GM19467 (cell line): Measurements from ENCODE around the gene OCIAD2.
"Not testable (repeated sequence)": the region's sequence is repeated elsewhere in the genome, so short reads cannot be mapped to it uniquely, and the experiment has no call there.

Source experiments
- ATAC-seq: cut with Tn5 transposase; IDR thresholded peaks from one replicate; pipeline ENCODE4 v1.9.1; 2021; ENCODE audit warnings: mild to moderate bottlenecking, moderate library complexity; ENCODE audit not compliant: unreplicated experiment

Gene OCIAD2

DNA sequence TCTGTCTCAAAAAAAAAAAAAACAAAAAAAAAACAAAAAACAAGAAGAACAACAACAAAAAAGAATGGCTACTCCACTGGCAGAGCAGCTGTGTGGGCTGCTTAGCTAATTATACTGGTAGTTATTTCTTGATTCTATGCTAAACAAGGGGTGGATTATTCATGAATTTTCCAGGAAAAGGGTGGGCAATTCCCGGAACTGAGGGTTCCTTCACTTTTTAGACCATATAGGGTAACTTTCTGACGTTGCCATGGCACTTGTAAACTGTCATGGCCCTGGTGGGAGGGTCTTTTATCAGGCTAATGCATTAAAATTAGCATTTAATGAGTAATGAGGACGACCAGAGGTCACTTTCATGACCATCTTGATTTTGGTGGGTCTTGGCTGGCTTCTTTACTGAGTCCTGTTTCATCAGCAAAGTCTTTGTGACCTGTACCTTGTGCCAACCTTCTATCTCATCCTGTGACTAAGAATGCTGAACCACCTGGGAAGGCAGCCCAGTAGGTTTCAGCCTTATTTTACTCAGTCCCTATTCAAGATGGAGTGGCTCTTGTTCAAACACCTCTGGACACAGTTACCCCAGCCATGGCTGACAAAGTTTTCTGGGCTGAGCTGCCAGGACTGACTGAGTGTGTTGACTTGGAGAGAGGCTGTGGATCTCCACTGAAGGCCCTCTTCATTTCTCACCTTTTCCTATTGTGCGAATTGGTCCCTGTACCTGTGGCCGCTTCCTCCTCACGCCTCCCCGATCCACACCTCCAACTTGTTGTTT is 1.3 kb upstream of the OCIAD2 start:
- no peak for ATAC-seq

DNA sequence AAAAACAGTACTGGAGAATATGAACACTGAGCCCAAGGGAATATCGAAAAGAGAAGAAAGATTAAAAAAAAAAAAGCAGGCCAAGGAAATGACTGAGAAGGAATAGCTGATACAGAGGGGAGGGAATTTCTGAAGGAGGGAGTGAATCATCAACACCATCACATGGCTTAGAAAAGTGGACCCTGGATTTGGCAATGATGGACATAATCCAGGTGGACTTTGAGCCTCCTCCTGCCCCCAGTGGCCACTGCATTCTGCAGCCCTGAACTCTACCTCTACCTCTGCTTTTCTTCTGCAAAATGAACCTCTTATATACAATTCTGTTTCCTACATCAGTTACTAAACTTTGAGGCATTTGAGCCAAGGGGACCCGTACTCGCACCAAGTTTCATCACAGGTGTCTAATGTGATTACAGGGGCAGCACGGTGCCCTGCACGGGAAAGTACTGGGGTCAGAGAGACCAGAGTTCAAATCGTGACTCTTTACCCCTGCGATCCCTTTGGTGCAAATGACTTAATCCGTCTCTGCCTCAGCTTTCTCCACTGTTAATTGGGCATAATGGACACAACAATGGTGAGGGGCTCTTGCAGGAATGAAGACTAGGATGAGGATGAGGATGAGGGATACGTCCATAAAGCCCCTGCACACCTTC is 1.1 kb downstream of the OCIAD2 start:
- ATAC-seq: no peak

DNA sequence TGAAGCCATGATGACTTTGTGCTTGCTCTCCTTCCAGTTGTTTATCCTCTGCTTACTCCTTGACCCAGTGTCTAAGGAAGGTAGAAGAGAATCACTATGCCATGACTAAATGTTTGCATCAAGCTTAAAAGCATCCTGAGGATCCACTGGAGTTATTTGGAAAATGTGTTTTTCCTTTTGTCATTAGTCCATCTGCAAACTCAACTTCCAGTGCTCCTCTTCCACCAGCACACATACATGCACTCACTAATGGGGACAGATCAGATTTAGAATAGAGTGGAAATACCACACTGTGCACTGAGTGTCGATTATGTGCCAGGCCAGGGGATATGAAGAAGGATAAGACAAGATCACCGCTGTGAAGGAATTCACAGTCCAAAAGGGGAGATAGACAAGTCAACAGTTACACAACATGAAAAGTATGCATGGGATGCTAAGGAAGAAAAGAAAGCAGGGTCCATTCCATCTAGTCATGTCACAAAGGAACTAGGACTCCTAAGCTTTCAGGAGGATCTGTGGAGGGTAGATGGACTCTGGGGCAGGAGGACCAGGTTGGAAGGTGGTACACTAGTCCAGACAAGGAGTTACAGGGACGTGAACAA is 1.9 kb downstream of the OCIAD2 start:
- ATAC-seq: no peak

DNA sequence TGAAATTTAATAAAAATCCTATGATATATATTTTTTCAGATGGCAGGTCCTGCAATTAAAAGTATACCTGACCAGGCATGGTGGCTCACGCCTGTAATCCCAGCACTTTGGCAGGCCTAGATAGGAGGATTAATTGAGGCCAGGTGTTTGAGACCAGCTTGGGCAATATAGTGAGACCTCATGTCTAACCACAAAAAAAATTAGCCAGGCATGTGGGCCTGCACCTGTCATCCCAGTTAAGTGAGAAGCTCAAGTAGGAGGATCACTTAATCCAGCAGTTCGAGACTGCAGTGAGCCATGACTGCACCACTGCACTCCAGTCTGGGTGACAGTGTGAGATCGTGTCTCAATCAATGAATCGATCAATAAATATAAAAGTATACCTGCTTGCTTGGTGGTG is 2.5 kb downstream of the OCIAD2 start:
- ATAC-seq: no peak

DNA sequence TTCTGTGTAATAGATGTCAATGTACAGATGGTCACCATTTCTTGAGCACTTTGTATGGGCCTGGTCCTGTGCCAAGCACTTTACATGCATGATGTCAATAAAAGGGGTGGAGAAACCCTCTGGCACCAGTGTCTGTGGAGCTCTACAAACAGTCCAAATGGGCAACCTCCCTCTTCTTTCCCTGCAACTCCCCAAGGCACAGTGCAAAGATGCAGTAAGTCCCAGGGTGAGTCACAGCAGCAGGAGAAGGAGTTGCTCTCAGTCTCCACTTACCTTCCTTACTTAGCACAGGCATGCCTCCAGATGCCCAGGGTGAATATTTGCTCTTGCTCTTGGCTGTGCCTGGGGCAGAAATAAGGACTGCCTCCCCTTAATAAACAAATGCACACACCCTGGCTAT is 4.3 kb downstream of the OCIAD2 start:
- ATAC-seq: no peak

DNA sequence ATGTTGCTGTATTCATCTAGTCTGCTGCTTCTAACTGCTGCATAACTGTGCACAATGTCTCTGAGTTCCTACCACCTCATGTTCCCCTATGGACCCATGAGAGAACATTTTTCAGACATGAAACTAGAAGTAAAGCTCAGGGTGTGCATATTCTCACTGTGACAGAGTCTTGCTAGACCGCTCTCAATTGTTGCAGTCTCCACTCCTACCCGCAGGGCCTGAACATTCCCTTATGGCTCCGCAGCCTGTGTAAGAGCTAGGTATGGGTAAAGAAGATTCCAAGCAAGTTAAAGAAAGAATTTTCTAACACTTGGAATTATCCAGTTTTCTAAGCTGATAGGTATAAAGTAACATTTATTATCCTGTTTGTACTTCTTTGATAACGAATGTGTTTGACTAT is 5.4 kb downstream of the OCIAD2 start:
- no peak for ATAC-seq

DNA sequence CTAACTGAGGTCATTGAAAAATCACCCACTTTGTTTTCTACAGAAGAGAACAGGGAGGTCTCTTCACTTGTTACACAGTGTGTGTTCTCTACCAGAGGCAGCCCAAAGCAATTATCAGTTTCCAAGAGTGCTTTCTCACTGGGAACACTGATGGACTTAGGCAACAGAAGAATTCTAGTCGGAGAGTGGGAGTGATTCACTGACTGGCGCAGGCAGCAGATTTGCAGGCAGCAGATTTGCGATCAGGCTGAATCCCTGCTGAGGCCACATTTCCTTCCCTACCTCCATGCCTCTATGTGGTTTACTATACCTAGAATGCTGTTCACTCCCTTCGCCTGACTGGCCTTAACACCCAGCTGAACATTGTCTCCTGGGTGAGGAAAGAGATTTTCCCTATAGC is 6.6 kb downstream of the OCIAD2 start:
- no peak for ATAC-seq

DNA sequence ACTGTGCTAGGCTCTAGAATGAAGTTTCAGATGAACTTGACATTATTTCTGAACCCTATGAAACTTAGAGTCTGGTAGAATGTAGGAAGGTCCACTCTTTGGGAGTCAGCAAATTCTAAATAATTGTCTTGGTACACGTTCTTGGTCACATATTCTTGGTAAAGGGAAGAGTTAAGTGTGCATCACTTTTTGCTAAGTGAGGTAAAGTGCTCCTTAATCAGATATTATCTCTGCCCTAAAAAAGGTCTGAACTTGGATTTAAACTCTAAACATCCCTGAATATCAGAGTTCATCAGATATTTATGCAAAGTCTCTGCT is 7.2 kb downstream of the OCIAD2 start:
- no peak for ATAC-seq

DNA sequence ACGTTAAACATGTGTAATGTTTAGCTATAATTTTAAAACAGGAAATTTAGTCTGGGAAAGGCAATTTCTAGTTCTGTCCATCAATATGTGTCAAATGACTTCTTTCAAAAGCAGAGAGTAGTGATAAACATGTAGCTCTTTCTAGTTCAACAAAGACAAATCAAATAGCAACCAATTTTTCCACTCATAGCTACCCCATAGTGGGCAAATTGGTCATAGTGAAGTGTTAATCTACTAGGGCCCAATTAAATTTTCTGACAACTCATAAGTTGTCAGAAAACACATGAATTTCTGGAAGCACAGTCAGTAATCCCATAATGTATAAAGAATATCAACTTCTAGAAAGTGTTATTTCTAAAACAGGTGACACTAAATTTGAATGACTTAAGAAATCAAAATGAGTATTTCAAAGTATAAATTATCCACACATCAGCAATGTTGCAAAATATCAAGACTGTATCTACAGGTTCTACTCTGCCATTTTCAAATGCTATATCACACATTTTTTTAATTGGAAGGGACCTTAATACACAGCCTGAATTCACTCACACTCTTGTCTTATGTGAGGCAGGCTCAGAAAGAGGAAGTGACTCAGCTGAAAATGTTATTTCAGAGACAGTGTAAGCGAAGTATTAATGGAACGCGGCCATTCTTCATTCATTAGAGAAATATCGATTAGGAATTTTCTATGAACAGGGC is 7.7 kb downstream of the OCIAD2 start:
- ATAC-seq: no peak

DNA sequence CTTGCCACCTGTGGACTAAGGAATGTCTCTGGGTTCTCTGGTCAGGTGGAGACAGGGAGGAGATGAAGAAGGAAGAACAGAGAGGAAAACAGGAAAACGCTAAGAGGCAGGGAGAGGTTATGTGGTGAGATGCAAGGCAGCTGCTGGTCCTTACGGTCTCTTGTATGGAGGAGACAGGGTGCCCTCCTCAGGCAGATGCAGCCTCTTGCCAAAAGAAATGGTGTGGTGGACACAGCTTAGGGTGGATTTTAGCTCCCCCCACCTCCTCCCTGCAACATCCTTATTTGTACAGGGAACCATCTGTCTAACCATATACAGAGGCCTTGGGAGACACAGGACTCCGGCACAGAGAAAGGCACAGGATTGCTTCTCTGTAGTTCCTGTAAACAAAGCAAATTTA is 9.7 kb downstream of the OCIAD2 start:
- no peak for ATAC-seq

DNA sequence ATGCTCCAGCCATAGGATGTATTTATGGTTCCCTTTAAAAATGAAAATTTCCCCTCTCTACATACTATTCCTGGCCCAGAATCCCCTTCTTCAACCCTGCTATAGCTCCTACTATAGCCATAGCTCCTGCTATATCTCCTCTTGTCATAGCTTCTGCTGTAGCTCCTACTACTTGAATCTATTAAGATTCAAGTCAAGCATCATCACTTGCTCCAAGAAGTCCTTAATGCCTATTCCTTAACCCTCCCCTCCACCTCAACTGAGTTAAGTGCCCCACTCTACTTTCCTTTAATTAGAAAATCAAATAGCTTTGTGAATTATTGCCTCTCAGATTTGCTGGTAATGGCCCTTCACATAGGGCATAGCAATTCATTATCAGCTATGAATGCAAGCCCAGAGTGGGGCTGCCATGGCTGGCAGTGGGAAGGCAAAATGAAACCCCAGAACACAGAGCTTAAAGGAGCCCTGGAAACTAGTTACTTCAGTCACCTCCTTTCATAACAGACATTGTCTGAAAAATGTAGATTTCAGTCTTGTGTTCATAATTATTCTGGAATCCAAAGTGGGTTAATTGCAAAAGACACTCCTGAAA is 15.4 kb downstream of the OCIAD2 start:
- ATAC-seq: no peak

DNA sequence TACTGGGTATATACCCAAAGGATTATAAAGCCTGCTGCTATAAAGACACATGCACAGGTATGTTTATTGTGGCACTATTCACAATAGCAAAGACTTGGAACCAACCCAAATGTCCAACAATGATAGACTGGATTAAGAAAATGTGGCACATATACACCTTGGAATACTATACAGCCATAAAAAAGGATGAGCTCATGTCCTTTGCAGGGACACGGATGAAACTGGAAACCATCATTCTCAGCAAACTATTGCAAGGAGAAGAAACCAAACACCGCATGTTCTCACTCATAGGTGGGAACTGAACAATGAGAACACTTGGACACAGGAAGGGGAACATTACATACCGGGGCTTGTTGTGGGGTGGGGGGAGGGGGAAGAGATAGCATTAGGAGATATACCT is 16.8 kb downstream of the OCIAD2 start:
- ATAC-seq: not testable (repeated sequence)

DNA sequence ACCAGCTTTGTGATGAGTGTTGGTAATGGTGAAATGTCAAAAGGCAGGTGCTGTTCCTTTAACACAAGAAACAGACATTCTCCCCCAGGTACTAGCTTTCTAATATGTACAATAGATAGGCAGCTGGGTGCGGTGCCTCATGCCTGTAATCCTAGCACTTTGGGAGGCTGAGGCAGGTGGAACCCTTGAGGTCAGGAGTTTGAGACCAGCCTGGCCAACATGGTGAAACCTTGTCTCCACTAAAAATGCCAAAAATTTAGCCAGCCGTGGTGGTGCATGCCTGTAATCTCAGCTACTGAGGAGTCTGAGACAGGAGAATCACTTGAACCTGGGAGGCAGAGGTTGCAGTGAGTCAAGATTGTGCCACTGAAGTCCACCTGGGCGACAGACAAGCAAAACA is 24.9 kb downstream of the OCIAD2 start:
- not testable (repeated sequence) for ATAC-seq

DNA sequence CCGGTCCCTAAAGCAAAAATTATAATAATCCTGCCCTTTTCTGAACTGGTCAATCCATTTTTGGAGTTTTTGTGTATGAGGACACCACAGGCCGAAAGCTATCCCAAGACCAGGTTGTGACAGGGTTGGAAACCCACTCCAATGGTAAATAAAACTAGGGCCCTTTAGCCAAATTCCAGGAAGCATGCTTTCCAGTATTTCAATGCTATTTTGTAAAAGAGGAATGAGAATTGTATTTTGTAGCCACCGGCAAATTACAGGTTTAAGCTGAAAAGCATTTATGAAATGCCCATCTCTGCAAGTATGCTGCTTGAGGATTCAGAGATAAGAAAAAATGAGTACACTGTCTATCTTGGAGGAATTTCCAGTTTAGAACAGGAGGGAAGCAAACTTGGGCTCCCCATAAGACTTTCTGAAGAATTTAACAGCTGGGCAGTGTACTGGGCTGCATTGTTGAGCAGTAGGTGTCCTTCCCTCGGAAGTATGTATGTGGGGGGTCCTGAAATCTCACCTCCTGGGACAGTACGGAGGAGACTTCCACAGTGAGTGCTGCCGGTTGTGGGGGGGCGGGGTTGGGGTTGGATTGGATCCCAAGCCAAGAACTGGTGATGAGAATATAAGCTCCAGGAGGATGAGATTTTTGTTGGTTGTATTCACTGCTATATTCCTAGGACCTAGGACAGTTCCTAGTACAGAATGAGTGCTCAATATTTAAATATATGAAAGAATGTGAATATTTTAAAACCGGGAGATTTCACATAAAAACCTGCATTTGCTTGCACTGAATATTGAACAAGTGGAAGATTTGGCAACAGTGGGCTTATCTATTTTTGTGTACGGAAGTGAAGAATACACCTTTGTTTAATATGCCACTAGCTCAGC is 26.8 kb downstream of the OCIAD2 start:
- ATAC-seq: no peak

DNA sequence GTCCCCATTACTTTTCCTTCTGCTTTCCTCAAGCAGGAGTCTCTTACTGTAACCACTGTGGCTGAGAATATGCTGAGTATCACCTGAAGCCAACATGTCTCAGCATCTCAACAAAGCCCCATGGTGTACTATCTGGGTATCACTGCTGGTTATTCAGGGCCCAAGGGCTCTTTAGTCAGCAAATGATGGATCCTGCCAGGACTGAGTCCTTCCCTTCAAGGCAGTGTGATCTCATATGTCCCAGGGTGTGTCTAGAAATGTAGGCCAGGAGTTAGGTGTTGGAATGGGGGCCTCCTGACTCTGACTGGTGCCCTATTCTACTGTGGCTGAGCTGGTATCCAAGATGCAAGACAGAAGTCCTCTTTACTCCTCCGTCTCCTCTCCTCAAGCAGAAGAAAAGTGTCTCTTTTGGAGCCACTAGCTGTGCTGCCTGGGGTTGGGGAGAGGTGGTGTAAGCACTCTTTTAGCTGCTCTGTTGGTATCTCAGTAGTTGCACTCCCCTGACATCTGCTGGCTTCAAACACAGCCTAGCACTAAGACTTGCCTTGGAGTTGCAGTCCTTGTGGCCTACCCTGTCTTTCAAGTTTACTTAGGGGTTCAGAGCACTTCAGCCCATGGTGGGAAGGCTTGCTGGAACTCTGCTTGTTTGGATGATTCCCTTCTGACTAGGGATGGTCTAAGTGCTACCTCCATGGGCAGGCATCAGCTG is 28.6 kb downstream of the OCIAD2 start:
- no peak for ATAC-seq

DNA sequence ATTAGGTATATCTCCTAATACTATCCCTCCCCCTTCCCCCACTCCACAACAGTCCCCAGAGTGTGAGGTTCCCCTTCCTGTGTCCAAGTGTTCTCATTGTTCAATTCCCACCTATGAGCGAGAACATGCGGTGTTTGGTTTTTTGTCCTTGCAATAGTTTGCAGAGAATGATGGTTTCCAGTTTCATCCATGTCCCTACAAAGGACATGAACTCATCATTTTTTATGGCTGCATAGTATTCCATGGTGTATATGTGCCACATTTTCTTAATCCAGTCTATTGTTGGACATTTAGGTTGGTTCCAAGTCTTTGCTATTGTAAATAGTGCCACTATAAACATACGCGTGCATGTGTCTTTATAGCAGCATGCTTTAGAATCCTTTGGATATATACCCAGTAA is 41.9 kb downstream of the OCIAD2 start:
- not testable (repeated sequence) for ATAC-seq

DNA sequence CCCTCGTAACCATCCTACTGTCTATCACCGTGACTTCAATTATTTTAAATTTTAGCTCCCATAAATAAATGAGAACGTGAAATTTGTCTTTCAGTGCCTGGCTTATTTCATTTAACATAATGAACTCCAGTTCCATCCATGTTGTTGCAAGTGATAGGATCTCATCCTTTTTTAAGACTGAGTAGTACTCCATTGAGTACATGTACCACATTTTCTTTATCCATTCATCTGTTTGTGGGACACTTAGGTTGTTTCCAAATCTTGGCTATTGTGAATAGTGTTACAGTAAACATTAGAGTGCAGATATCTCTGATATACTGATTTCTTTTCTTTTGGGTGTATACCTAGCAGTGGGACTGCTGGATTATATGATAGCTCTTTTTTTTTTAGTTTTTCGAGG is 42.8 kb downstream of the OCIAD2 start:
- ATAC-seq: no peak

DNA sequence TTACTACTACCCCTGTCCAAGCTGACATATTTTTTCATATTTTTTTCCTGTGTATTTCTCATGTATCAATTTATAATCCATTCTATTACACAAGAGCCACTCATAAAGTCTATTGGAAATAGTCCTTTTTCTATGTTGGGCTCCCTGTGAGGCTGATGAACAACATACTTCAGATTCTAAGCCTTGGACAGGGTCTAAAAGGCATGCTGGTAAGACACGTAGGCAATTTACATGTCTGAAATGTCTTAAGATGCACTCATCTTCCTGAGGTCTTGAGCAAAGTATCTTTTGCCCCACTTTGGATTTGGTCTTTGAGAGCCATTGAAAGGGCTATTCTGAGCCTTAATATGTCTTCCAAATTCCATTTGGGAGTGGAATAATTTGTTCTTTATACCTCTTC is 43.9 kb downstream of the OCIAD2 start:
- ATAC-seq: no peak

DNA sequence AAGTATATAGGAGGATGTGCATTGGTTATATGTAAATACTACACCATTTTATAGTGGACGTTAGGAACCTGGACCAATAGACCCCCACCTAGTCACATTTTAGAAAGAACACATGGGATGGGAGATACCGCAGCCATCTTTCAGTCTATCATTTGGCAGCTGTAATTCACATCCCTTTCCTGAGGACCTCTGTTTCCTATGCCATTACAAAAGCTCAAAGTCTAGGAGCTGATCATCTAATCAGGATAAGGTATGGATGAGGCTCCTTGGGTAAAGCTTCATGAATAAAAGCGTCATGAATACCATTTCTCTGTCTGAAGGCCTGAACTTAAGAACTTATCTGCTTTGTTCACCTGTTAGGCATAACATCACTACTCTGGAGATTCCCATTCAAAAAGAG is 44.5 kb downstream of the OCIAD2 start:
- ATAC-seq: no peak

DNA sequence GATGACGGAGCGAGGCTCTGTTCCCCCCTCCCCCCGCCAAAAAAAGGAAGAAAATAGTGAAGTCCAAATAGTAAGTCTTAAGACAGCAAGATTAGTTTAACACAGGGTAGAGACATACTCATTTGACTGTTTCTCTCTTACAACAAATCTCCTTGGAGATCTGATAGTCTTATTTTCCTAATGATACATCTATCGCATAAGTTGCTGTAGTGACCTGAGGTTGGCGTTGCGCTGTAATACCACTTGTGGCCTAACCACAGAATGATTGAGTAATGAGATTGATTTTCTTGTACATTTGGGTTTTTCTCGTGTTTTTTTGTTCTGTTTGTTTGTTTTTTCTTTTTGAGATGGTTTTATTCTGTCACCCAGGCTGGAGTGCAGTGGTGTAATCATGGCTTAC is 48.4 kb downstream of the OCIAD2 start:
- no peak for ATAC-seq
